GM06990 (cell line): ENCODE data around the gene RASA3.
"Not testable (repeated sequence)": the region's sequence is repeated elsewhere in the genome, so short reads cannot be mapped to it uniquely, and the experiment has no call there.

Experiments used
- DNase-seq: peaks from one replicate; pipeline ENCODE4 v3.0.0-alpha.2; 2011; ENCODE audit not compliant: insufficient read length; ENCODE audit errors: extremely low read depth
- H3K27me3 ChIP-seq: replicated peaks from 2 replicates; pipeline ENCODE4 v1.6.0; 2011; ENCODE audit warnings: low read length; ENCODE audit not compliant: control insufficient read depth, insufficient read depth
- H3K36me3 ChIP-seq: 2 replicates; pipeline ENCODE4 v1.5.1; 2011; ENCODE audit warnings: low read length; ENCODE audit not compliant: control insufficient read depth, insufficient read depth
- H3K4me3 ChIP-seq: replicated peaks from 2 replicates; pipeline ENCODE4 v1.5.1; 2011; ENCODE audit warnings: low read depth, mild to moderate bottlenecking, control low read depth, low read length
- CTCF ChIP-seq: IDR thresholded peaks from 2 replicates; pipeline ENCODE4 v1.5.1; 2011; ENCODE audit warnings: low read length, control low read depth, mild to moderate bottlenecking, inconsistent platforms; ENCODE audit not compliant: insufficient read depth, poor library complexity, severe bottlenecking

RASA3 gene

GRCh38 chr13:114152831-114153371 lies 20.5 kb upstream of the RASA3 start:
- Histone ChIP-seq H3K36me3 (no peaks in the 10 kb centered on the region), H3K4me3 (no peak overlapping the region), H3K27me3 (no peaks in the 10 kb centered on the region; the same call in 1 of the 2 replicates)
- no peak for TF ChIP-seq CTCF
- no peak for DNase-seq

- Histone ChIP-seq H3K4me3 (no peak overlapping the region), H3K36me3 (no peaks in the 10 kb centered on the region), H3K27me3 (no peaks in the 10 kb centered on the region; the same call in 1 of the 2 replicates)
- TF ChIP-seq CTCF, result no peak
- no peak for DNase-seq
Measured at GRCh38 chr13:114152285-114152645, 19.8 kb upstream of the RASA3 start.

GRCh38 chr13:114151565-114152284 lies 19.3 kb upstream of the RASA3 start:
- no peak for TF ChIP-seq CTCF
- Histone ChIP-seq H3K27me3 (no peaks in the 10 kb centered on the region; the same call in 1 of the 2 replicates), H3K4me3 (no peak overlapping the region), H3K36me3 (no peaks in the 10 kb centered on the region)
- DNase-seq, result no peak

GRCh38 chr13:114151031-114151430 lies 18.6 kb upstream of the RASA3 start:
- Histone ChIP-seq H3K27me3 (no peaks in the 10 kb centered on the region; the same call in 1 of the 2 replicates), H3K4me3 (no peak overlapping the region), H3K36me3 (no peaks in the 10 kb centered on the region)
- no peak for TF ChIP-seq CTCF
- no peak for DNase-seq

- no peak overlapping the region for H3K4me3 ChIP-seq
- TF ChIP-seq CTCF, result no peak
- DNase-seq, result no peak
- no peaks in the 10 kb centered on the region for H3K36me3 ChIP-seq
- H3K27me3 ChIP-seq, result no peaks in the 10 kb centered on the region; the same call in 1 of the 2 replicates
Measured at GRCh38 chr13:114149774-114150740, 17.6 kb upstream of the RASA3 start.

GRCh38 chr13:114148886-114149285 lies 16.5 kb upstream of the RASA3 start:
- not testable (repeated sequence) for H3K36me3 ChIP-seq, H3K27me3 ChIP-seq, DNase-seq, H3K4me3 ChIP-seq
